Epithelial cell of prostate (primary cell): ENCODE results near the gene LBX2.
A peak's percentile ranks its signal among the peaks of the same experiment; 100 is the strongest.

ENCODE experiments used
- DNase-seq: peaks from one replicate; pipeline ENCODE4 v3.0.0-alpha.2; 2011; ENCODE audit warnings: low read depth, low spot score
- H3K27ac ChIP-seq: fragments of 450-650 bp; 2 replicates; pipeline ENCODE4 v1.5.1; 2017; ENCODE audit warnings: mild to moderate bottlenecking

The LBX2 gene

DNA sequence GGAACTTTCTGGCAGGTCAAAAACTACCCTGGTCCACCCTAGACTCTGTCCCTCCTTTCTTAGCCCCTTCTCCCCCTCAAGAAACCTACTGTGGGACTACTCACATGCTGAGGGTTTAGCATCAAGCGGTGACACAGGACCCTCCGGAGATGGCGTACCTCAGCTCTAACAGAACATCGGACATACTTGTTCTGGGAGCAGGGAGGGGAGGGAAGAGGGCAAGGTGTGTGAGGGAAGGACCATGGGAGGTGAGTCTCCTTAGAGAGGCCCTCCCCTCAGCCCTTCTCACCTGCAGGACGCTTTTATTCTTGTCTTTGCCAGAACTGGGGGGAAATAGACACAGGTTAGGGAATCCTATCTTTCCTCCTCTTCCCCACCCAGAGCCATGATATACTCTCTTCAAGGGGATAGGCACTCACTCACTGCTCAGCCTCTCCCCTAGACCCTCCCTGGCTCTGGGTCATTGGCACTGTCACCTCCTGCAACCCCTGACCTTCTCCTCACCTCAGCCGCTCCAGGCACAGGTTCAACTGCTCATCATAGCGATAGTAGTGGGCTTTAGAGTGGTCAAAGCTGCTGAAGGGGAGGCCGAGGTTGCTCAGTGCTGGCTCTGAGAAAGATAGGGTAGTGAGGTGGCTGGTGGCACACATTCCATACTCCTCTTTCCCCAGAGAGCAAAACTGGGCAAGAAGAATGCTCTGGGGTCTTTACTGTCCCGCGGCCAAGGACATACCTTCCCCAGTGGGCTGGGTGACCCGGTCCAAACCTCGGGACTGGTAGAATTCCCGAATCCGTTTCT, 6.2 kb upstream of the LBX2 start:
- H3K27ac ChIP-seq, result peak overlapping the region; percentile 98
- no peak for DNase-seq

DNA sequence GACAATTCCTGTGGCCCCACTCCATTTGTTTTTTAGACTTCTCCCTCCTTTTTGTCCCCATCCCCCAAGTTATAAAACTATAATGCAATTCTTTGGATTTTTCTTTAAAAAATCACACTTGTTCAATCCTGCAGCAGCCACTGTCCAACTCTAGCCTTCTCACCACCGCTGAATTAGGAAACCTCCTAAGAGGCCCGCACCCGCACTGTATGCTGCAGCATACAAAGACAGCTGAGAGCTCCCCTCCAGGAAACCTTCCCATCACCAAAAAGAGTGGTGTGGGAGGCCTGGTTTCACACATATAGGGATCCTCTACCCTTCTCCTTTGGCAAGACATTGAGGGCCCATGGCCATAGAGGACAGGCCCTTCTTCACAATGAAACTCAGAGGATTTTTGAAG, 5.2 kb upstream of the LBX2 start:
- H3K27ac ChIP-seq, result no peak overlapping the region
- no peak for DNase-seq

DNA sequence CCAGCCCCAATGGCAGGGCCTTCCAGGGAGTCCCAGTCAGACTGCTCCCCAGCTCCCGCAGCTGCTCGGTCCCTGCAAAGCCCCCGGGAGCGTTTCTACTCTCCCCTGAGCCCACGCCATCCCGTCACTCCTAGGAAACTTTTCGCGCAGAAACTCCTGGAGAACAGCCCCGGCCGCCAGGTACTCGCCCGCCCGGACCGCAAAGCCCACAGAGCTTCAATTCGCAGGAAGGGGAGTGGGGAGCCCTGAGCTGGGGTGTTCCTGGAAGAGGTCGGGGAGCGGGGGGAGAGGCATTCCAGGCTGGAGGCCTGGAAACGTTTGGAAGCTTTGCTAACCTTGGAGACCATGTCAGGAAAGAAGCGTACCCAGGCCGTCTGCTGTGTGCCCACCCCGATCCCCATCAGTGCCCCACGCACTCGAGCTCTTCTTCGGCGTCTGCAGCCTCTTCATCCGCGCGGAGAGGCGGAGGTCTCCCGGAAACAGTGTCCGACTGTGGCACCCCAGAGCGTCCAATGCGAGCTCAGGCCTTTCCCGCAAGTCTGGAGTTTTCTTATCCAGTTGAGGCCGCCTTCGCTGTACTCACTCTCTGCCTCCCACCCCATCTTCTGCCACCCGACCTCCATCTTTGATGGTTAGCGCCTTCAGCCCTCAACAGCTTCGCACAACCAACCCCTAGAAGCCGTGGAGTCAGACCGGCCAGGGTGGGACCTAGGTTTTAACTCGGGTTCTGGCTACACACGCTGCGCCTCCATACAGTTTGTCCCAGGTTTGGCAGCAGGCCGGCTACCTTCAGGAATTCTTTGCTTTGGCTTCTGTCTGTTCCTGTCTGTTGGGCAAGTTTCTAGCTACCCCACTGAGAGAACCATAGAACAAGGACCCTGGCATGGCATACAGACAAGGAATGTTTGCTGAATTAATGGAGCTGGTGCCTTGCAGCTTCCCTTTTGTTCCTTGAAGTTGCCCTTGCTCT, 4.4 kb upstream of the LBX2 start:
- no peak for DNase-seq

DNA sequence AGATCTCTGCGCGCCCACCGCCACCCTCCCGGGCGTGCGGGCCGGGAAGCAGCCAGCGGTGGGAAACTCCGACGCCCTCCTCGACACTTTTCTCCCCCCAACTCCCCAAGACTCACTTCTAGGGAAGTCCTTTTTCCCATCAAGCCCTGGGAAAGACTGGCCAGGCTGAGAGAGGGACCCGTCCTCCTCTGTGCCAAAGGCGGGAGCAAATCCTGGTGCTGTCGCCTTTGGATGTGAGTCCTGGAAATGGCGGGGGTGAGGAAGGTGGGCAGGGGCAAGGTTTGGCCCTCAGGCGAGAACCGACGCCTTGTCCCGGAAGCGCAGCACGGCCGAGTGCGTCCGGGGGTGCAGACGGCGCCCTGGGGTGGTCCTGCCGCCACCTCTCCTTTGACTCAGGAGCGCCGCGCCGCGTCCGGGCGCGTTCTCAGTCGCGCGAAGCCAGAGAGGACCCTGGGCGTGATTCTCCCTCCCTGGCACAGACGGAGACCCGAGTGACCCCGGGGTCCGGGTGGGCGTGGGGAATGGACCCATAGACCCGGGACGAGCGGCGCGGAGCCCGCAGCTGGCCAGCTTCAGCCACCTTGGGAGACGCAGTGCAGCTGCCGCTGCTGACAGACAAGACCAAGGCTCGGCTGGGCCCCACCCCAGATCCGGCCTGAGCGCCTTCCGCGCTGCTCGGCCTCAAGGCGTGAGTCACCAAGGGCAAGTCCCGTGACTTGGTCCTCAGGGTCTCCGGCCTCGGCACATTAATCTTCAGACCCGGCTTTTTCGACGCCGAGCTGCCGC, 3.5 kb upstream of the LBX2 start:
- no peak overlapping the region for H3K27ac ChIP-seq
- peak; percentile 29 for DNase-seq

More for the DNA sequence above, 4.4 kb upstream of the LBX2 start:
- no peak overlapping the region for H3K27ac ChIP-seq

DNA sequence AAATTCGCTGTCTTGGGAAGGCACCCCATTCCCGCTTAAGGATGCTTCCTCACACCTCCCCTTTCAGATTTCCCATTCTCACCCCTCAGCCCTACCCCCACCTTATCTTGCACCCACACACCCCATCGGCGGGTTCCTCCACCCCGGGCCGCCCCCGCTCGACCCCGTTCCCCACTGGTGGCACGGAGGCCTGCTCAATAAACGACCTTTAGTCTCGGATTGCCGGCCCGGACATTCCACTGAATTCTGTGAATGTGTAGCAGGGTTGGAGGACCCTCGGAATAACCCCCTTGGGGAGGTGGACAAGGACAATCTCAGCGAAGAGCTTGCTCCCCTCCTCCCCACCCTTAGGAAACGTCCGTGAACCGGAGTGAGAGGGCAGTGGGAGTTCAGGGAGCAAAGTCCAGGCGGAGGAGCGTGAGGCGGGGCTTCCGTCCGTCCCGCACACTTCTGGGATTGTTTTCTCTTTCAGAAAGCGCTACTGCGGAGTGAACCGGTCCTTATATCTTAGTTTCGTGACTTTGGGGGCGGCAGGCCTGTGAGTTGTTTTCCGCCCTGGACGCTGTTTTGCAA, 2.8 kb upstream of the LBX2 start:
- H3K27ac ChIP-seq, result no peak overlapping the region
- DNase-seq, result no peak

DNA sequence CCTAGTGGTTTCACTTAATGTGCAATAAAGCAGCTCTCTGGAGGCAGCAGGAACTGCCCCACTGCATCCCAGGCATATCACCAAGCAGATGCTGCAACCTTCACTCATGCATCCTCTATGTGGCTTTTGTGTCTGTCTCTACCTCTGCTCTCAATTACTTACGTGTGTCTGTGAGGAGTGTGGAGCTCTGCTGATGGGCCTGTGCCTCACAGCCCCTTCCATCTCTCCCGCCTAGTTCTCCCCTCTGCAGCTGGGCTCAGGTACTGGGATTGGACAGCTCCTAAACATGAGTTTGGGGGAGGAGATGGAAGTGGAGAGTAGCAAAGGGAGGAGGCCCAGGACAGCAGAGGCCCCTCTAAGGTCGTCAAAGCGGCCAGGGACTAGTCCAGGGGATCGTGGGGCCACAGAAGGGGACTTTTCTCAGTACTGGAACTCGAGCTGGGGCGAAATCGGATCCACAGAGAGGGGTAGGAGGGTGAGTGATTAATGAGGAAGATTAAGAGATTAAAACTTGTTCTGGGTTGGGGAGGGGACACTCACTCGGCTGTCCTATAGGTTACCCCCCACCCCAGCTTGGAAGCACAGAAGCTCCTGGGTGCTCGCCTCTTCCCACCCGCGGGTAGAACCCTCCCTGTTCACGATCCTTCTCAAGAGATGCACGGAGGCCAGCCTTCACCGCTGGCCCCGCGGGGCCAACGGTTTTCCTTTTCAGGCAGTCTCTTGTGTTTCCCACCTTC, 2.1 kb upstream of the LBX2 start:
- H3K27ac ChIP-seq, result no peak overlapping the region
- no peak for DNase-seq

DNA sequence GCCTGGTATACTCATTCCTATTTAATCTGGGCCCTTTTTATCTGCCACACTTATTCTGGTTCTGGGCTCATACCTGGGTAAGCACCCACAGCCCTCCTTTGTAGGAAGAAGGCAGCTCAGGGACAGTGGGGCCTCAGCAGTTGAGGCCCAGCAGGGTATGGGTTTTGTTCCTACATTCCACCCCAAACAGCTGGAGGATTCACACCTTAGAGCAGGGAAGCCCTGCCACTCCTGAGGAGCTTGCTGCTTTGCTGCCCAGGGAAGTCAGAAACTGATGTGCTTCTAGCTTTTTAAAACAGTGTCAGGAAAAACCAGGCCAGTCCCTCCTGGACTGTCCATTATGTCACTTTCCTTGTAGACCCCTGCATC, 1.2 kb upstream of the LBX2 start:
- no peak overlapping the region for H3K27ac ChIP-seq
- no peak for DNase-seq

DNA sequence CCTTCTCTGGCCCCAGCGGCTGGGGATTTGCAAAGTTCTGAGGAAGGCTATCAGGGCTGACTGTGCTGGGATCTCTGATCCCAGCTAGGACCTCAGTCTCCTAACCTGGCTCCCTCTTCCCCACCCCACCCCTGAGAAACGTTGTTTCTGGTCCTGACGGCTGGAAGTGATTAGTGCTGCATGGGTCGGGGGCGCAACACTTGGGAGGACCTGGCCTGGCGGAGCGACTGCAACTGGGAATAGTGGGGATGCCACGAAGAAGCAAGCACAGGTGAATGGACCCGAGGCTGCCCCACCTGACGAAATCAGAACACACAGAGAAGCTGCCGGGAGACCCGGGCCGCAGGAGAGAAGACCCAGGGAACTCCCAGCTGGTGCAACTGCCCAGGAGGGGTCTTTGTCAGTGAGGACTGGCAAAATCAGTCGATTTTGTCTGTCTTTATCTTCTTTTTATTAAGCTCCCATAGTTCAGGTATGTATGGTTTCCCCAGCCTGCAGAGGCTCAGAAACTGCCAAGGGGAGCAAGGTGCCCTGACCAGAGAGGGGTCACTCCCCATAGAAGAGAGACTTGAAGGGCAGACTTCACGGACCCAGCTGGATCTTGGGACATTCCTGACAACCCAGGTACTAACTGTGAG, 656 bp upstream of the LBX2 start:
- no peak for DNase-seq
- no peak overlapping the region for H3K27ac ChIP-seq

DNA sequence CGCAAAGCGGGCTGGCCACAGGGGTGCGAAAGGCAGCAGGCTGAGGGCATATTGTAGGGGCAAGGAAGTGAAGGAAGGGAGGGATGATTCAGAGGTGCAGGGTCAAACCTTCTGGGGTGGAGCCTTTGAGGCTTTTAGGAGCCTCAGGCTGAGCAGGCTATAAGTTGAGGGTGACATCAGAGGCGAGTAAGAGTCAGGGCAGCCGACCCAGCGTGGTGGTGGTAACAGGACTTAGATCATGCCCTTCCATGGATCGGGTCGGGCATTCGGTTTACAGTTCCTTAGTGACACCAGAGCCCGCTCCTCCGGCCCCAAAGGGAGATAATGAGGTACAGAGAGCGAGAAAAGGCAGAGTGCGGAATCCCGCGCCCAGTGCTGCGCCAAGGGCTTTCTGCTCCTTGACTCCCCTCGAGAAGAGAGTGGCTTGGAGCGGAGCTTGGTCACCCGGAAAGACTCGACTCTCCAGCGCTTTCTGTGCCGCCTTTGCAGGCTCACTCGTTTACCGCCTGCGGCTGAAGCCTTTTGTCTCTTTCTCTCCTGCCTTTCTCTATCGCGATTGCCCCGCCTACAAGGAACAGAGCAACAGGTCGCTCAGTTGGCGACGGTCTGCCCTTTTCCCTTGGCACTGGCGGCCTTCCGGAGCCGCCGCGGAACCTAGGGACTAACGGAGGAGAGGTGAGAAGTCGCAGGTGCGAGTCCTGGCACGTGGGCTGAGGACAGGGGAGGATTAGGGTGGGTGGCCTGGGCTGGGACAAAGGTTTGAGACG, 720 bp downstream of the LBX2 start:
- no peak for DNase-seq

DNA sequence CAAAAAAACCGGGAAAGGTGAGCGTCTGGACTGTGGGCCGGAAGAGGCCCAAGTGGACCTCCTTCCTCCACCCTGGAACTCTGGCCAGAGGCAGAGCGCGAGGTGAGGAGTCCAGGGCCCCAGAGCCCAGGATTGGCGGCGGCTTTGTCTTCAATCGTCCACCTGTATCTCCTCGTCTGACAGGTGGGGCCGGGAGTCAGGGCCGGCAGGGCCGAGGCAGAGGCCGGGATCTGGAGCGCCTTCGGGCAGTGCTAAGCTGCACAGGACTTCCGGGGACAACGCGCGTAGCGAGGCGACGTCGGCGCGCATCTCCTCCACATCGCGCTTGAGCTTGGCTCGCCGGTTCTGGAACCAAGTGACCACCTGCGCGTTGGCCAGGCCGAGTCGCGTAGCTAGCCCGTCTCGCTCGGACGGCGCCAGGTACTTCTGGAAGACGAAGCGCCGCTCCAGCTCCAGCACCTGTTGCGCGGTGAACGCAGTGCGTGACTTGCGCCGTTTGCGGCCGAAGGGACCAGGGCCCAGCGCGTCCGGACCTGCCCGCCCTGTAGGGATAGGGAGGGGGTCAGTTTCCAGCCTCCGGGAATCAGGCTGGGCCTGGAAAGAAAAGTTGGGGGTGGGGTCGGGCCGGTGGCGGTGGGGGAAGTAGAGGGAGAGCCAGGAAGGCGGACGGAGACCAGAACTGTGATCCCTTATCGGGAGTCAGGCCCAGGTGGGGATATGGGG, 1.5 kb downstream of the LBX2 start:
- no peak for DNase-seq
- no peak overlapping the region for H3K27ac ChIP-seq

More for the DNA sequence above, 720 bp downstream of the LBX2 start:
- no peak overlapping the region for H3K27ac ChIP-seq

DNA sequence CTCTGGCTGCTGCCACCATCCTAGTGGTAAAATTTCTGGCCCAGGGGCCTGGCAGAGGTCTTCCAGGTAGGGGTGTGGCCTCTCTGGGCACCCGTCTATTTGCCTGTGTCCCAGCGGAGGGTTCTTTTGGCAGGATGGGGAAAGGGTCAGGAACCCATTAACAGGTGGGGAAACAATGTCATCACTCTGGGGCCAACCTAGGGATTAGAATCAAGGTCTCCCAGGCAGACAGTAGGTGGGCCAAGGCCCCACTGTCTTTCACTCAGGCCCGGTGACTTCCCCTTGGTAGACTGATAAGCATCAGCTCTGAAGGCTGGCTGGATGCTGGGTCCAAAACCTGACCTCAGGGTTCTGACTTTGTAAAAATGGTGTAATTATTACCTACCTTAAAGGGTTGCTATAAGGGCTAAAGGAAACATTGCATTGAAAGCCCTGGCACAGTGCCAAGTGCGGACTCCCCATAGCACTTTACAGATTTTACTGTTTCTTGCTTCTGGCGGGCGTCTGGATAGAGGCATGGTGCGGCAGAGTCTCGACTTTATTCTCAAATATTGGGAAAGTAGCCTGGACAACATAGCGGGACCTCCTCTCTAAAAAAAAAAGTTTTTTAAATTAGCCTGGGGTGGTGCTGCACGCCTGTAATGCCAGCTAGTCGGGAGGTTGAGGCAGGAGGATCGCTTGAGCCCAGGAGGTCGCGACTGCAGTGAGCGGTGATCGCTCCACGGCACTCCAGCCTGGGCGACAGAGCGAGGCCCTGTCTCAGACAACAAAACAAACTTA, 2.2 kb downstream of the LBX2 start:
- H3K27ac ChIP-seq, result no peak overlapping the region
- DNase-seq, result no peak

DNA sequence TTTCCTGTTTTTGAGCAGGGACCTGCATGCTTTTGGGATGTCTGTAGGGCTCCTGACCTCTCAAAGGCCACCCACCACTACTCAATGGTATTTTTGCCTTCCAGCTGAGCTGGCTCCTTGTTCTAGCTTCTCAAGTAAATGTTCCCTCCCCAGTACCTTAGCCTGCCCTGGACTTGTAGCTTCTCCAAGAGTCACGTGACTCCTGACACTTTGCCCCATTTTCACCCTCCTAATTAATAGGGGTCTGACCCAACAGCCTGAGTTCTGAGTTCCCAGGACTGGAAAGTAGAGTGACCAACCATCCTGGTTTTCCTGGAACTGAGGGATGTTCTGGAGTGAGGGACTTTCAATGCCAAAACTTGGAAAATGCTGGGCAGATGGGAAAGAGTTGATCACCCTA, 4.0 kb downstream of the LBX2 start:
- H3K27ac ChIP-seq, result no peak overlapping the region
- DNase-seq, result no peak

DNA sequence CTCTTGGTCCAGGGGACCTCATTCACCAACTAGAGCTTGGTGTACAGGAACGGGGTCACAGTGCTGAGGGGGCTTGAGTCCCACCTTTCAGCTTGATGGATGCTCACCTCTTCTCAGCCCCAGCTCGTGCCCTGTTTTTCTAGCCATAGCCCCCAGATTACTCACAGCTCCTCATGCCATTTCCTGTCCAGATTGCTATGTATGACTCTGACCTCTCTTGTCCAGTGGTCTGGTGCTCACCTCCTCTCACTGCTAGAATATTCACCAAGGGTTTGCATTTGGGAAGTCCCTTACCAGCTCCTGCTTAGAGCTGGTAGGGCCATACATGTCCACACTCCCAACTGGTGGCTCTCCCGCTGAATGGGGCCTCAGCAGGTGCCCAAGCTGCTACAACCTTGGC, 5.9 kb downstream of the LBX2 start:
- DNase-seq, result no peak
- no peak overlapping the region for H3K27ac ChIP-seq

DNA sequence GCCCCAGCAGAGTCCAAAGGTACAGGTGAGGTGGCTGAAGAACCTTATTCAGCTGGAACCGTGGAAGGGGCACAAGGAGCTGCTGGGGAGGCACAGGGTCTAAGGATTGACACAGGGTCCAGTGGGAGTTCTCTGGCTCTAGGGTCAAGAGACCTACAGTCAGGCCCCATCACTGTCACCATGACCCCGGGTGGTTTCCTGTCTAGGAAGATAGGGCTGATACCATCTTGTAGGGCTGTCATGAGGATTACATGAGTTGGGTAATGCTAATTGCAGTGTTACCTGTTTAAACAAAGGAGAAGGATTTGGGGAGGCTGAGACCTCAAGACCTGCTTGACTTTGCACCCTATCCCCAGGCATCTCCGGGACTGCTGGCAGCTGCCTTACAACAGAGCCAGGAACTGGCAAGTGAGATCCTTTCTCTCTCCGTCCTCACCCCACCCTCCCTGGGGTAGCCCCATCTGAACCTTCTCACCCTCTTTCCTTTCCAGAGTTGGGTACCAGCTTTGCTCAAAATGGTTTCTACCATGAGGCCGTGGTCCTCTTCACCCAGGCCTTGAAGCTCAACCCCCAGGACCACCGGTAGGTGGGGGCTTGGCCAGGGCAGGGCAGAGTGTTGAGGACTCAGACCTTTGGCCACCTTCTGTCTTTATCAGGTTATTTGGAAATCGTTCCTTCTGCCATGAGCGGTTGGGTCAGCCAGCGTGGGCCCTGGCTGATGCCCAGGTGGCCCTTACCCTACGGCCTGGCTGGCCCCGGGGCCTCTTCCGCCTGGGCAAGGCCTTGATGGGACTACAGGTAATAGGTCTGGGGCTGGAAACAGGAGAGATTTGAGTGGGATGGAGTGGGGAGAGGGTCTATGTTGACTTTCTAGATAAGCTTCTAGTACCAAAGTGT, 7.5 kb downstream of the LBX2 start:
- DNase-seq, result no peak

DNA sequence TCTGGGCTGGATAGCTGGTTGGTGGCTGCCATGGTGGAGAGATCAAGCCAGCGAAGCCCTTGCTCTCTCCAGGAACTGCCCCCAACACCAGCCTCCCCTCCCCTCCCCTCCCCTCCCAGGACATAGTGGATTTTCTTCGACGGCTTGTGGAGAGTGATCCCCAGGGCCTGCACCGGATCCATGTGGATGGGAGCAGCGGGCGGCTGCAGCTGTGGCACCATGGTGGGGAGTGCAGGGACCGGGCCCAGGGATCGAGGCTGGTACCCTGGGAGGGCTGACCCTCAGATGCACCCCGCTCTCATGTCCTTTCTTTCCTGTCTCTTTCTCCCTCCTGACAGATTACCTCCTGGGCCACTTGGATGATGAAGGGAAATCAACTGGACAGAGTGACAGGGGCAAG, 9.5 kb downstream of the LBX2 start:
- DNase-seq, result no peak
- no peak overlapping the region for H3K27ac ChIP-seq

More for the DNA sequence above, 7.5 kb downstream of the LBX2 start:
- H3K27ac ChIP-seq, result no peak overlapping the region
